ENCODE data around the gene FOXG1. TPM values are rescaled to one million over a fixed set of nuclear protein-coding genes. Genes with fewer than 3 reads are reported as not detected.

The FOXG1 gene
- total RNA-seq, 1 donor from 2014 or later = not detected

DNA sequence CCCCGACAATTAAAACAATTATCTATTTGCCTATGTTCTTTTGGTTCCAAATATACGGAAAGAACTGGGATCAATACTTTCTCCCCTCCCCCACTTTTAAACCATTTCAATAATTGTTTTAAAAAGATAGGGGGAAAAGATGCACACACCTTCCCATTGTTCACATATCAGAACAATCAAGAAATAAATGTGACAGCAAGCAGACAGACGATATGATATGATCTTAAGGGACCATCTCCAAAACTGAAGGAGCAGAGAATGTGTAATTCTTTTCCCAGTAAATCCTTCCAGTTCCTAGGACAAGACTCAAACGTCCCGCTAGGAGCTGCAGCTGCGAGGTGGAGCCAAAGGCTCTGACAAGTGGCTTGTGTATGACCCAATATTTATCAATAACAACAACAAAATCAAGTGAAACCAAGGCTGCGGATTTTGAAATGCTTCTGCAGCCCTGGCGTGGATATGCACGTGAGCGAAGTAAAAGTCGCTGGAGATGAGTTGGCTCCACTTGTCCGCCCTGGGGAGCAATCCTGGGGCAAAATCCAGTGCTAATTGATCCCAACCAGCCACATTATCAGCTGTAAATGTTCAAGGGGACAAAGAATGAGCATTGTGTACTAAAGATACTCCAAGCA is 8.2 kb upstream of the FOXG1 start:
- peaks cover 24% of the 10 kb centered on the region for H3K9me3 Mint-ChIP-seq (ENCODE audit: unreplicated experiment)
- H3K4me1 Mint-ChIP-seq (ENCODE audit: low read depth, unreplicated experiment) = peaks cover 4% of the 10 kb centered on the region
- no peak for TF ChIP-seq CTCF (IDR thresholded peaks at IDR 0.05; ENCODE audit: partially characterized antibody, unreplicated experiment)
- H3K27ac Mint-ChIP-seq (ENCODE audit: unreplicated experiment) = no peak overlapping the region
- peak overlapping the region; percentile 60 for H3K4me3 Mint-ChIP-seq (ENCODE audit: unreplicated experiment)
- H3K27me3 Mint-ChIP-seq (ENCODE audit: unreplicated experiment) = peaks cover 63% of the 10 kb centered on the region
- no peaks in the 10 kb centered on the region for H3K36me3 Mint-ChIP-seq (ENCODE audit: unreplicated experiment)
- no peak for DNase-seq

- Mint-ChIP-seq H3K9me3 (ENCODE audit: unreplicated experiment) (peaks cover 26% of the 10 kb centered on the region), H3K4me1 (ENCODE audit: low read depth, unreplicated experiment) (peaks cover 4% of the 10 kb centered on the region), H3K27ac (ENCODE audit: unreplicated experiment) (peak overlapping the region; percentile 22), H3K4me3 (ENCODE audit: unreplicated experiment) (peak overlapping the region; percentile 77), H3K27me3 (ENCODE audit: unreplicated experiment) (peaks cover 64% of the 10 kb centered on the region), H3K36me3 (ENCODE audit: unreplicated experiment) (no peaks in the 10 kb centered on the region)
- TF ChIP-seq CTCF (IDR thresholded peaks at IDR 0.05; ENCODE audit: partially characterized antibody, unreplicated experiment) = no peak
- no peak for DNase-seq
These were observed 7.5 kb upstream of the FOXG1 start for GRCh38 chr14:28758885-28759652.

- H3K27ac Mint-ChIP-seq (ENCODE audit: unreplicated experiment) = no peak overlapping the region
- H3K27me3 Mint-ChIP-seq (ENCODE audit: unreplicated experiment) = peaks cover 66% of the 10 kb centered on the region
- H3K4me1 Mint-ChIP-seq (ENCODE audit: low read depth, unreplicated experiment) = peaks cover 4% of the 10 kb centered on the region
- TF ChIP-seq CTCF (IDR thresholded peaks at IDR 0.05; ENCODE audit: partially characterized antibody, unreplicated experiment) = no peak
- peak overlapping the region; percentile 77 for H3K4me3 Mint-ChIP-seq (ENCODE audit: unreplicated experiment)
- DNase-seq = no peak
- H3K9me3 Mint-ChIP-seq (ENCODE audit: unreplicated experiment) = peaks cover 26% of the 10 kb centered on the region
- H3K36me3 Mint-ChIP-seq (ENCODE audit: unreplicated experiment) = no peaks in the 10 kb centered on the region
These were observed 6.8 kb upstream of the FOXG1 start for GRCh38 chr14:28759653-28760313.

- Mint-ChIP-seq H3K36me3 (ENCODE audit: unreplicated experiment) (no peaks in the 10 kb centered on the region), H3K9me3 (ENCODE audit: unreplicated experiment) (peaks cover 27% of the 10 kb centered on the region), H3K4me1 (ENCODE audit: low read depth, unreplicated experiment) (peaks cover 4% of the 10 kb centered on the region), H3K27ac (ENCODE audit: unreplicated experiment) (no peak overlapping the region), H3K27me3 (ENCODE audit: unreplicated experiment) (peaks cover 65% of the 10 kb centered on the region), H3K4me3 (ENCODE audit: unreplicated experiment) (peak overlapping the region; percentile 77)
- TF ChIP-seq CTCF (IDR thresholded peaks at IDR 0.05; ENCODE audit: partially characterized antibody, unreplicated experiment) = no peak
- DNase-seq = no peak
These were observed 6.1 kb upstream of the FOXG1 start for GRCh38 chr14:28760431-28760996.

Measured in glutamatergic neuron (in vitro differentiated cells).